Measurements from ENCODE around the gene CD82.

CD82 gene

GRCh38 chr11:44615041-44615755 lies 49.7 kb downstream of the CD82 start:
- Histone ChIP-seq H3K4me2 (ENCODE audit: low read length) (no peak overlapping the region), H3K9me3 (ENCODE audit: control insufficient read depth, low read length) (no peaks in the 10 kb centered on the region), H3K27me3 (ENCODE audit: control insufficient read depth, insufficient read depth, low read length) (no peaks in the 10 kb centered on the region), H3K9ac (no peak overlapping the region), H3K4me3 (ENCODE audit: low read depth, low read length) (no peak overlapping the region), H3K4me1 (no peaks in the 10 kb centered on the region), H3K27ac (no peak overlapping the region), H3K79me2 (no peaks in the 10 kb centered on the region), H3K36me3 (ENCODE audit: control insufficient read depth, insufficient read depth, low read length) (no peaks in the 10 kb centered on the region), H2AFZ (no peak overlapping the region)
- TF ChIP-seq, protein P1, sequence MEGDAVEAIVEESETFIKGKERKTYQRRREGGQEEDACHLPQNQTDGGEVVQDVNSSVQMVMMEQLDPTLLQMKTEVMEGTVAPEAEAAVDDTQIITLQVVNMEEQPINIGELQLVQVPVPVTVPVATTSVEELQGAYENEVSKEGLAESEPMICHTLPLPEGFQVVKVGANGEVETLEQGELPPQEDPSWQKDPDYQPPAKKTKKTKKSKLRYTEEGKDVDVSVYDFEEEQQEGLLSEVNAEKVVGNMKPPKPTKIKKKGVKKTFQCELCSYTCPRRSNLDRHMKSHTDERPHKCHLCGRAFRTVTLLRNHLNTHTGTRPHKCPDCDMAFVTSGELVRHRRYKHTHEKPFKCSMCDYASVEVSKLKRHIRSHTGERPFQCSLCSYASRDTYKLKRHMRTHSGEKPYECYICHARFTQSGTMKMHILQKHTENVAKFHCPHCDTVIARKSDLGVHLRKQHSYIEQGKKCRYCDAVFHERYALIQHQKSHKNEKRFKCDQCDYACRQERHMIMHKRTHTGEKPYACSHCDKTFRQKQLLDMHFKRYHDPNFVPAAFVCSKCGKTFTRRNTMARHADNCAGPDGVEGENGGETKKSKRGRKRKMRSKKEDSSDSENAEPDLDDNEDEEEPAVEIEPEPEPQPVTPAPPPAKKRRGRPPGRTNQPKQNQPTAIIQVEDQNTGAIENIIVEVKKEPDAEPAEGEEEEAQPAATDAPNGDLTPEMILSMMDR (IDR thresholded peaks at IDR 0.05) = no peak

- Histone ChIP-seq H2AFZ (no peak overlapping the region), H3K27me3 (ENCODE audit: control insufficient read depth, insufficient read depth, low read length) (no peaks in the 10 kb centered on the region), H3K4me1 (no peaks in the 10 kb centered on the region), H3K36me3 (ENCODE audit: control insufficient read depth, insufficient read depth, low read length) (no peaks in the 10 kb centered on the region), H3K9ac (no peak overlapping the region), H3K4me2 (ENCODE audit: low read length) (no peak overlapping the region), H3K27ac (no peak overlapping the region), H3K79me2 (no peaks in the 10 kb centered on the region), H3K9me3 (ENCODE audit: control insufficient read depth, low read length) (no peaks in the 10 kb centered on the region), H3K4me3 (ENCODE audit: low read depth, low read length) (no peak overlapping the region)
- TF ChIP-seq, protein P1 (IDR thresholded peaks at IDR 0.05) = no peak
Observed at GRCh38 chr11:44615913-44616791, 50.7 kb downstream of the CD82 start.

DNA sequence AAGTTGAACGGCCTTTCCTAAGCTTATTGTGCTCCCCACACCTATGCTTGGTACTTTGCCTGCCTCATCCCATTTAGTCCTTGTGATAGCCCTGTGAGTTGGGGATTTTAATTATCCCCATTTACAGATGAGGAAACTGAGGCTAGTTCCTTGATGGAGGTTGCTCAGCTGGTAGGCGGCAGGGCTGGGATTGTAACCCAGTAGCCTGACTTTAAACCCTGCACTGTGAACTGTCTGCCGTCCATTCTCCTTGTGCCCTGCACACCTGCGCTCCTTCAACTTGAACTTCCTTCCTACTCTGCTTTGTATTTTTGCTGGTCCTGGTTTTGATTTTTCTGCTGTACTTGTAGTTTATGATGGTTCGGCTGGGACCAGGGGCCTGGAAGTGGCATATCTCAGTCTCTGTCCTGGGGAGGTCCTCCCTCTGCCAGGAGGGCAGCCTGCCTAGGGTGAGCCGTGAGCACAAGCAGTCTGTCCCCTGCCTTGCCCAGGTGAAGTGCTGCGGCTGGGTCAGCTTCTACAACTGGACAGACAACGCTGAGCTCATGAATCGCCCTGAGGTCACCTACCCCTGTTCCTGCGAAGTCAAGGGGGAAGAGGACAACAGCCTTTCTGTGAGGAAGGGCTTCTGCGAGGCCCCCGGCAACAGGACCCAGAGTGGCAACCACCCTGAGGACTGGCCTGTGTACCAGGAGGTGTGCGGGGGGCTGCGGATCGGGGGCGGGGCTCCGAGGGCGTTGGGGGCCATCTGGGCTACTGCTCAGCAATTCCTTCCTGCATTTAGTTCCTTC lies 52.4 kb downstream of the CD82 start:
- Histone ChIP-seq H3K4me2 (ENCODE audit: low read length) (no peak overlapping the region), H3K9me3 (ENCODE audit: control insufficient read depth, low read length) (no peaks in the 10 kb centered on the region), H3K27me3 (ENCODE audit: control insufficient read depth, insufficient read depth, low read length) (no peaks in the 10 kb centered on the region), H3K36me3 (ENCODE audit: control insufficient read depth, insufficient read depth, low read length) (no peaks in the 10 kb centered on the region), H3K79me2 (no peaks in the 10 kb centered on the region), H2AFZ (no peak overlapping the region), H3K4me1 (no peaks in the 10 kb centered on the region), H3K9ac (no peak overlapping the region), H3K4me3 (ENCODE audit: low read depth, low read length) (no peak overlapping the region), H3K27ac (no peak overlapping the region)
- TF ChIP-seq, protein P1 (IDR thresholded peaks at IDR 0.05) = no peak

GRCh38 chr11:44618561-44619425 lies 53.3 kb downstream of the CD82 start:
- H3K27me3 ChIP-seq (ENCODE audit: control insufficient read depth, insufficient read depth, low read length) = no peaks in the 10 kb centered on the region
- H3K9me3 ChIP-seq (ENCODE audit: control insufficient read depth, low read length) = no peaks in the 10 kb centered on the region
- H3K9ac ChIP-seq = no peak overlapping the region
- no peak overlapping the region for H2AFZ ChIP-seq
- H3K4me1 ChIP-seq = no peaks in the 10 kb centered on the region
- H3K4me2 ChIP-seq (ENCODE audit: low read length) = no peak overlapping the region
- H3K36me3 ChIP-seq (ENCODE audit: control insufficient read depth, insufficient read depth, low read length) = no peaks in the 10 kb centered on the region
- no peak overlapping the region for H3K27ac ChIP-seq
- H3K79me2 ChIP-seq = no peaks in the 10 kb centered on the region
- no peak overlapping the region for H3K4me3 ChIP-seq (ENCODE audit: low read depth, low read length)
- TF ChIP-seq, protein P1 (IDR thresholded peaks at IDR 0.05) = no peak
